GM23248 (cell line): Measurements from ENCODE around the gene MYO1D. TPM values are rescaled to one million over a fixed set of nuclear protein-coding genes. Genes with fewer than 3 reads are reported as not detected.

ENCODE experiments used
- DNase-seq: peaks from one replicate; pipeline ENCODE4 v3.0.0-alpha.2; 2015
- H2AFZ ChIP-seq: fragments of 200-600 bp; sonication (generic); 2 replicates; pipeline ENCODE4 v1.6.1; 2016; ENCODE audit warnings: antibody characterized with exemption
- H3F3A ChIP-seq: fragments of 200-600 bp; sonication (generic); 2 replicates; pipeline ENCODE4 v1.6.1; 2016; ENCODE audit warnings: mild to moderate bottlenecking, antibody characterized with exemption, mixed run types; ENCODE audit not compliant: insufficient read depth
- H3K27ac ChIP-seq: fragments of 200-600 bp; sonication (generic); 2 replicates; pipeline ENCODE4 v1.5.1; 2016; ENCODE audit warnings: mild to moderate bottlenecking
- H3K27me3 ChIP-seq: fragments of 200-600 bp; sonication (generic); replicated peaks from 2 replicates; pipeline ENCODE4 v1.6.1; 2016; ENCODE audit warnings: mild to moderate bottlenecking; ENCODE audit not compliant: insufficient read depth
- H3K36me3 ChIP-seq: fragments of 200-600 bp; sonication (generic); 2 replicates; pipeline ENCODE4 v1.6.1; 2016; ENCODE audit warnings: low read depth, mild to moderate bottlenecking
- H3K4me1 ChIP-seq: fragments of 200-600 bp; sonication (generic); 2 replicates; pipeline ENCODE4 v1.6.1; 2016; ENCODE audit warnings: mild to moderate bottlenecking; ENCODE audit not compliant: insufficient read depth
- H3K4me2 ChIP-seq: fragments of 200-600 bp; sonication (generic); one replicate; pipeline ENCODE4 v1.6.1; 2016; ENCODE audit warnings: mild to moderate bottlenecking; ENCODE audit not compliant: unreplicated experiment
- H3K4me3 ChIP-seq: fragments of 200-600 bp; sonication (generic); 2 replicates; pipeline ENCODE4 v1.5.1; 2016; ENCODE audit warnings: mild to moderate bottlenecking
- H3K79me2 ChIP-seq: fragments of 200-600 bp; sonication (generic); 2 replicates; pipeline ENCODE4 v1.6.1; 2016; ENCODE audit warnings: mild to moderate bottlenecking; ENCODE audit not compliant: insufficient read depth
- H3K9ac ChIP-seq: fragments of 200-600 bp; sonication (generic); 2 replicates; pipeline ENCODE4 v1.6.1; 2016; ENCODE audit warnings: mild to moderate bottlenecking
- H3K9me2 ChIP-seq: fragments of 200-600 bp; sonication (generic); 2 replicates; pipeline ENCODE4 v1.6.1; 2016; ENCODE audit warnings: mixed run types, mild to moderate bottlenecking, moderate library complexity; ENCODE audit not compliant: insufficient read depth
- H3K9me3 ChIP-seq: fragments of 200-600 bp; sonication (generic); one replicate; pipeline ENCODE4 v1.6.1; 2017; ENCODE audit warnings: low read depth
- H4K20me1 ChIP-seq: fragments of 200-600 bp; sonication (generic); 2 replicates; pipeline ENCODE4 v1.6.0; 2016; ENCODE audit not compliant: insufficient read depth
- EZH2 ChIP-seq: fragments of 200-600 bp; sonication (generic); IDR thresholded peaks from 2 replicates; pipeline ENCODE4 v1.6.1; 2018; ENCODE audit warnings: antibody characterized with exemption, mild to moderate bottlenecking; ENCODE audit not compliant: insufficient read depth, poor library complexity, severe bottlenecking
- EZH2phosphoT487 ChIP-seq: fragments of 200-600 bp; sonication (generic); IDR thresholded peaks from 2 replicates; pipeline ENCODE4 v1.6.1; 2018; ENCODE audit warnings: antibody characterized with exemption, moderate library complexity, mild to moderate bottlenecking, low read depth; ENCODE audit not compliant: insufficient read depth
- WGBS, 2 experiments: methylation state at CpG; one replicate each; pipeline ENCODE4 v1.1.6; 2015 to 2017; ENCODE audit warnings: low lambda C conversion rate in 2 of 2, low coverage in 1 of 2; ENCODE audit errors: missing lambda C conversion rate in 2 of 2; 5-methylcytosine and 5-hydroxymethylcytosine counted together
- in situ Hi-C: fragments of 300-500 bp; cut with MboI; formaldehyde crosslinking; loops from 2 replicates; pipeline ENCODE4 v1.15.0; 2020
- polyA plus RNA-seq: library from polyadenylated mRNA; unstranded; fragments of >200 nt; fragmentation: Nextera tagmentation; extraction: Ambion mirVana; gene quantifications from 2 replicates; pipeline ENCODE4 v1.2.1, GENCODE V29; 2016
- total RNA-seq: library from RNA; depleted of rRNA; stranded (reverse); fragments of >200 nt; shearing (Covaris generic); gene quantifications from 2 replicates; pipeline ENCODE4 v1.2.3, GENCODE V29; 2014

Gene MYO1D
- total and polyA plus RNA-seq, 2 experiments from 2014 or later, result 54.1 to 99.5 TPM

DNA sequence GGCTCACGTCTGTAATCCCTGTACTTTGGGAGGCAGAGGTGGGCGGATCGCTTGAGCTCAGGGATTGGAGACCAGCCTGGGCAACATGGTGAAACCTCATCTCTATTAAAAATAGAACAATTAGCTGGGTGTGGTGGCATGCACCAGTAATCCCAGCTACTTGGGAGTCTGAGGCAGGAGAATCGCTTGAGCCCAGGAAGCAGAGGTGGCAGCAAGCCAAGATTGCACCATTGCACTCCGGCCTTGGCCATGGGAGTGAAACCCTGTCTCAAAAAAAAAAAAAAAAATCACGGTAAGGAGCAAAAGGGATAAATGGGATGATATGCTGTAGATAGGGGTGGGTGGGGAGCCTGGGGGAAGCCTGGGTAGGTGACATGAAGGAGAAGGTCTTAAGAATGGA lies 30.7 kb upstream of the MYO1D start:
- Histone ChIP-seq H3K9me3 (no peaks in the 10 kb centered on the region), H2AFZ (no peak overlapping the region), H3K4me3 (no peak overlapping the region), H3K4me2 (no peak overlapping the region), H3K27ac (no peak overlapping the region), H3K79me2 (no peaks in the 10 kb centered on the region), H3K9me2 (no peaks in the 10 kb centered on the region), H3K36me3 (no peaks in the 10 kb centered on the region), H3K9ac (no peak overlapping the region), H3K4me1 (peaks cover 15% of the 10 kb centered on the region), H3K27me3 (no peaks in the 10 kb centered on the region), H4K20me1 (no peaks in the 10 kb centered on the region), H3F3A (peaks cover 18% of the 10 kb centered on the region)
- TF ChIP-seq EZH2phosphoT487 (no peak), EZH2 (no peak)
- 84 to 87% methylated on average over 6 of the region's 6 CpGs for WGBS, 2 experiments
- DNase-seq, result no peak
- in situ Hi-C loops, result loop anchor here (10.0 to 25.0 kb wide), 2 partner anchors 123 to 245 kb away; no protein-coding TSS in a partner anchor

DNA sequence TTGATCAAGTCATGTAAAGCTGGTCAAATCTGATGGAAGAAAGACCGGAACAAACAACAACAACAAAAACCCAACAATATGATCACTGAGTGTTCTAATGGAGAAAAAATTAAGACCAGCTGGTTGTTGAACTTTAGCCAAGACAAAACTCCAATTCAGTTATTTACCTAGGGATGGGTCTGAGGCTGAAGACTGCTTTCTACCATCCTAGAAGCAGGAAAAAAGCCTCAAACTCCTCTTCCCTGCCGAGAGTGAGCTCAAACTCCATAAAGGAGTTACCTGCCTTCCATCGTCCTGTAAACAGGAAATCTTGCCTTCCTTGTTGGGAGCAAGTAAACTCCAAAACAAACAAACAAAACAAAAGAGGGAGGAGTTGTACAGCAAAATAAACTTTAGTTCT lies 28.0 kb upstream of the MYO1D start:
- H3K9me3 ChIP-seq, result no peaks in the 10 kb centered on the region
- peaks cover 5% of the 10 kb centered on the region for H3K4me1 ChIP-seq
- H3K27ac ChIP-seq, result no peak overlapping the region
- WGBS, 2 experiments, result 60 to 64% methylated on average over 3 of the region's 3 CpGs
- no peak overlapping the region for H3K4me2 ChIP-seq
- no peaks in the 10 kb centered on the region for H3K36me3 ChIP-seq
- H3F3A ChIP-seq, result no peaks in the 10 kb centered on the region
- no peak for DNase-seq
- H3K9ac ChIP-seq, result no peak overlapping the region
- H2AFZ ChIP-seq, result no peak overlapping the region
- no peak overlapping the region for H3K4me3 ChIP-seq
- no peaks in the 10 kb centered on the region for H3K9me2 ChIP-seq
- no peaks in the 10 kb centered on the region for H3K27me3 ChIP-seq
- no peak for TF ChIP-seq EZH2phosphoT487
- no peak for TF ChIP-seq EZH2
- H4K20me1 ChIP-seq, result no peaks in the 10 kb centered on the region
- in situ Hi-C loops, result loop anchor here (10.0 to 25.0 kb wide), 2 partner anchors 120 to 243 kb away; no protein-coding TSS in a partner anchor
- H3K79me2 ChIP-seq, result no peaks in the 10 kb centered on the region

DNA sequence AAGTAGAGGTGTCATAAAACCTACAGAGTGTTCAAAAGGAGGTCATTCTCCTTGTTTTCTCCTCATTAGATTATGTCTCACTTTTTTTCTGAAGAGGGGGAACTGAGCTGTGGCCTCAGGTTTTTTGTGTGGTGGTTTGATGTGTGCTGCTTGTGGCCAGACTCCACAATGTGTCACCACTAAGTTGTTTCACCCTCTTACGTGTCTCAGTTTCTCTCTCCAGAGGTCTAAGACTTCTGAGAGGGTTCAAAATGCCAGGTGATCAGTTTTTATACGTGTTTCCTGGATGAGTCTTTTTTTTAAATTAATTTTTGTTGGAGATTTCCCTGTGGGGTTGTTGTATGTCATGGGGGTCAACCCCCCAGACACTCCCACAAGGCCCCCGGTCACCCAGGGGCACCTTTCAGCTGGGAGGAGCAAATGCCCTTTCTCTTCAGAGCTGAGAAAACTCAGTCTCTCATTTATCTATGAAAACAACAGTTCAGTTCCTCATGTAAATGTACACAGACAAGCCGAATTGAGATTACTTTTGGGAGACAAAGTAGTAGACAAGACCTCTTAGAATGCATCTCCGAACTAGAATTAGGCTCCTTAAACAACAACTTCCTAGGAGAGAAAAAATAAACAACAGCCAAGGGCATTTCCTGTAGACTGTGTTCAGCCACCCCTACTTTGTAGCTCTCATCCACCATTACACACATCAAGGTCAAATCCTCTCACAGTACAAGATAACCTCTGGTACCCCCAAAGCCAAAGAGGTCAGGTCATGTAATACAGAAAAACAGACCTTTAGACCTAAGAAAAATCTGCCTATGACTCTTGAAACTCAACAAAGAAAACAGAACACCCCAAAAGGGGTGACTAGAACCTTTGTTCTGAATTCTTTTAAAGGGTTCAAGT lies 27.1 kb upstream of the MYO1D start:
- Histone ChIP-seq H3K27me3 (no peaks in the 10 kb centered on the region), H4K20me1 (no peaks in the 10 kb centered on the region), H3K27ac (no peak overlapping the region), H3K9me2 (no peaks in the 10 kb centered on the region), H3K4me2 (no peak overlapping the region), H3K4me3 (no peak overlapping the region), H3K9ac (no peak overlapping the region), H2AFZ (peak overlapping the region; percentile 20; the same call in 1 of the 2 replicates), H3K4me1 (no peaks in the 10 kb centered on the region), H3F3A (no peaks in the 10 kb centered on the region), H3K36me3 (no peaks in the 10 kb centered on the region), H3K9me3 (no peaks in the 10 kb centered on the region), H3K79me2 (no peaks in the 10 kb centered on the region)
- in situ Hi-C loops, result loop anchor here (10.0 to 25.0 kb wide), 2 partner anchors 119 to 242 kb away; no protein-coding TSS in a partner anchor
- DNase-seq, result no peak
- 79 to 81% methylated on average over 5 of the region's 5 CpGs for WGBS, 2 experiments
- TF ChIP-seq EZH2, result no peak
- no peak for TF ChIP-seq EZH2phosphoT487

DNA sequence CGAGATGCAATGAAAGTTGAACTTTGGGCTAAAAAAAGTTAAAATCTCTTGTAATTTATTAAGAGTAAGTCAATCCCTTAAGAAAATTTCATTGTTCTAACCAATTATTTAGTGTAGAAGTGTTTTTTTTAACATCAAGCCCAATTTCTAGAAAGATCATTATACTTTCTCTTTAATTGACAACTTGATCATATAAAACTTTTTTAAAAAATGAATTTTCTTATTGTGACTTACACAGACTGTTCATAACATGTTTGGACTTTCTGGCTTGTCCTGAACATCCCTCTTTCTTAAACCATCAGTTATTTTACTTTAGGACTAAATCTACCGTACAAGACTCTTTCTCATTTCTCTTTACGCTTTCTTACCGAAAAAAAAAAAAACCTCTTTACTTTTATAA lies 24.8 kb upstream of the MYO1D start:
- Histone ChIP-seq H3K79me2 (no peaks in the 10 kb centered on the region), H2AFZ (no peak overlapping the region), H3K4me2 (no peak overlapping the region), H3K9me3 (no peaks in the 10 kb centered on the region), H4K20me1 (no peaks in the 10 kb centered on the region), H3K9me2 (no peaks in the 10 kb centered on the region), H3K27ac (no peak overlapping the region), H3K9ac (no peak overlapping the region), H3K4me1 (no peaks in the 10 kb centered on the region), H3K36me3 (no peaks in the 10 kb centered on the region), H3K4me3 (no peak overlapping the region), H3K27me3 (no peaks in the 10 kb centered on the region), H3F3A (no peaks in the 10 kb centered on the region)
- TF ChIP-seq EZH2phosphoT487 (no peak), EZH2 (no peak)
- no peak for DNase-seq
- in situ Hi-C loops, result loop anchor here (10.0 to 25.0 kb wide), 2 partner anchors 117 to 239 kb away; no protein-coding TSS in a partner anchor
- WGBS, 2 experiments, result 88 to 94% methylated on average over 4 of the region's 4 CpGs
